T-helper 9 cell (primary cell): ENCODE data around the gene G2E3.

Source experiments
- DNase-seq: peaks from one replicate; pipeline ENCODE4 v3.0.0-alpha.2; 2020

The G2E3 gene

GRCh38 chr14:30657050-30657449, 98.1 kb downstream of the G2E3 start:
- DNase-seq, result no peak

- no peak for DNase-seq
Measured at GRCh38 chr14:30657606-30658163, 98.7 kb downstream of the G2E3 start.

- DNase-seq, result no peak
Measured at GRCh38 chr14:30658645-30659044, 99.7 kb downstream of the G2E3 start.

- DNase-seq, result no peak
Measured at GRCh38 chr14:30669594-30669993, 110.6 kb downstream of the G2E3 start.
